ENCODE results near the gene LIFR.

Gene LIFR

DNA sequence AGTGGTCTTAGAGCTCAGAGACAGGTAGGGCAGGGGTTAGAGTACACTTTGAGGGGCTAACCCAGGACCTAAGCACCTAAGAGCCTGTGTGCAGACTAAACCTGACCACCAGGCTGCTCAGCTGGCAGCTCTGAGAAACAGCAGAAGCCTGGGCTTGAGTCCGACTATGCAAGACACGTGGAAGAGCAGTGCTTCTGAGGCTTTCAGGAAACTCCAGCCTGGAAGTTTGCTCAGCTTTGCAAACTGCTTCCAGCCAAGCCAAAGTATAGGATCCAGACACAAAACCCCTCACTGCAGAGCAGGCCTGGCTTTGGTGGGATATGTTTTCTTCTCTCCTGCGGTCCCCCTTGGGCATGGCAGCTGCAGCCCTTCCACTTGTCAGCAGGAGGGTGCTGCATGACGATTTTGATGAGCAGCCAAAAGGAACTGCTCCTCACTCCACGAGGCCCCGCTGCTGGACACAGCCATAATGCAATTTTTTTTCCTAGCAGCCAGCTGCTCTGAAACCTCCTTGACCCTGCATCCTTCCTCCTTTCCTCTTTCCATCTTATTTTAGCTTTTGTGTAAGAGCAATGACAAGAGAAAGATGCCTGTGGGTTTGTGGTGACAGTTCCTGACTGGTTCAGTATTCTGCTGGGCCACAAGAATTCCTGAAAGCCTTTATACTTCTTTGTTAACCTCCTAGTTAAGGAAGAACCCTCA lies 123.1 kb downstream of the LIFR start:
- no peak for DNase-seq

DNA sequence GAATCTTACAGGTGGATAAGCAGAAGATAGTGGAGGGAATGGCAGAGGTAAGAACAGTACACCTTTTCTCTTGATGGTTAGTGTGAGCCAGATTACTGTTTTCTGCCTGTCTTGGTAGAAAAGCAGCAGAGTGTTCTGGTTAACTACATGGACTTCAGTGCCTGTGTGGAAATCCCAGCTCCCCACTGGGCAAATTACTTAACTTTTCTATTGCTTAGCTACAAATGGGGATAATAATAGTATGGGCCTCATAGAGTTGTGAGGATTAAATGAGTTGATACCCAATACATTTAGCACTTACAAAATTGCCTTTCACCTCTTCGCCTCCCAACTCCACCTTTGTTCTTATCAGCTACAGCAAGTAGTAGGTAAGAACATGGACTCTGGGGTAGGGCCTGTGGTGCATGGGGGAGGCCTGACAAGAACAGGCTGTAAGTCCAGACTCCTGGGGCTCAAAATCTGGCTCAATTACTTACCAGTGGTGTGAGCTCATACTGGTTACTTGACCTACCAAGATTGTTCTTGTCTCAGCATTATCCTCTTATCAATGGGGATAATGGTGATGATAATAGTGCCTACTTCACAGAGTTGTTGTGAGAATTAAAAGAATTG lies 125.1 kb downstream of the LIFR start:
- DNase-seq = no peak

DNA sequence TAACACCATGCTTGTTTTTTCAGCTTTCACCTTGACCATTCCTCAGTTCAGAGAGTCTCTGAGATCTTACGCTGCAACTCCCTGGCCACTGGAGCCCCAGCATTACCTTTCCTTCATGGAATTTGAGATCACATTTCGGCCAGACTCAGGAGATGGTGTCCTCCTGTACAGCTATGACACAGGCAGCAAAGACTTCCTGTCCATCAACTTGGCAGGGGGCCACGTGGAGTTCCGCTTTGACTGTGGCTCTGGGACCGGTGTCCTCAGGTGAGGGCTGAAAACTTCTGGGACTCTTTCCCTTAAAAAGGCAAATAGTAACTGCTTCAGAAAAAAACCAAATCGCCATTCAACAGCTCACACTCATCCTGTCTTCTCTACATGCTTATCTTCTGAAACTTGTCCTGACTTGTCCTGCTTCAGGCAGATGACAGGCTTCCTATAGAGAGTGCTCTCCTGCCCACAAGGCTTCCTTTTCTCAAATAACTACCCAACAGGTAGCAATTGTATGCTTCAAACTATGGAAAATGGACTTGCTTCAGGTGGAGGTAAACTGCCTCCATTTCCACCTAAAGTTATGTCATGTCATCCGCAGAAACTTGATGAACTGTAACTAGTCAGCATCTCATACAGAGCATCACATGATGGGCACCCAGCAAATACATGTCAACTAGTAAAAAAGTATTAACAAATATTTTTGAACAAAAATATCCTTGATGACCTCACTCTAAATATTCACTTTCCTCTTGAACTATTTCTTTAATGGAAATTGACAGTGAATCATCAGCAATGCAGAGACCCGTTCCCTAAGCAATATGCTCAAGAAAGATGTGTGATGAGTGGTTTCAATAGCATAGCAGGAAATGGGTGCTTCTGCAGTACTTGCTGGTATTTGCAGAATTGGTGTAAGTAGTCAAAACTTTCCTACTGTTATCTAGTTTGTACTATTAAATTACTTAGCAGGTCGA lies 129.2 kb downstream of the LIFR start:
- no peak for DNase-seq

DNA sequence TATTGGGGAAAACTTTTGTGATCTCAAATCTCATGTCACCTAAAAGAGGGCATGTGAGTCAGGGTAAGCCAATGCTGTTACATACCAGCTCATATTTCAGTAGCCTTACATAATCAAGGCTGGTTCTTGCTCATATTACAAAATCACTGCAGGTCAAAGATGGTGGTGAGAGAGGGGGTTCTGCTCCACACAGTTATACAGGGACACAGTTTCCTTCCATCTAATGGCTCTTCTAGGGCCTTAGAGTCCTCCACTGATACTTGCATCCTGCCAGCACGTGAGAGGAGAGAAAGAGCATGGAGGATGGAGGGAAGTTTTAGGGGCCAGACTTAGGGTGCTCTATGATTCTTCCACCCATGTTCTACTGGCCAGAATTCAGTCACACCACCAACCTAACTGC lies 130.0 kb downstream of the LIFR start:
- DNase-seq = no peak

Measured in T1000 (cell line).